GM19328 (cell line): ENCODE data around the gene RCAN1.
"Not testable (repeated sequence)": the region's sequence is repeated elsewhere in the genome, so short reads cannot be mapped to it uniquely, and the experiment has no call there.

Experiments
- ATAC-seq: cut with Tn5 transposase; IDR thresholded peaks from one replicate; pipeline ENCODE4 v1.9.1; 2021; ENCODE audit warnings: mild to moderate bottlenecking, moderate library complexity; ENCODE audit not compliant: unreplicated experiment

The RCAN1 gene

DNA sequence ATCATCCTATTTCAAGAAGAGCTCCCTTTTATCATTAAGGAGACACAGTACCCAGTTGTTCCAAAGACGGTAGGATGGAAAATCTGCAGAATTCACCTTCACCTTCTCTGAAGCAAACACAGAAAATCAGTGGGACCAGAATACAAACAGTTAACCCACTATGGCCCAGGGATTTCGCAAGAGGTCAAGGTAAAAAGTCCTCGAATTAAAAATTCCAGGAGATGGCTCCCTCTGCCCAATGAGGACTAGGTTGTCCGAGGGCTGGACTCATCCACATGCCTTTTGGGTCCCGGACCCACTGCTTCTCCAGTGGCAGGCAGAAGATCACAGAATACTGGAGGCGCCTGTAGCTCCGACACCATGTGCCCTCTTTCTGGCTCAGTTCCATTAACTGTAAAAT lies 42.9 kb downstream of the RCAN1 start:
- no peak for ATAC-seq

DNA sequence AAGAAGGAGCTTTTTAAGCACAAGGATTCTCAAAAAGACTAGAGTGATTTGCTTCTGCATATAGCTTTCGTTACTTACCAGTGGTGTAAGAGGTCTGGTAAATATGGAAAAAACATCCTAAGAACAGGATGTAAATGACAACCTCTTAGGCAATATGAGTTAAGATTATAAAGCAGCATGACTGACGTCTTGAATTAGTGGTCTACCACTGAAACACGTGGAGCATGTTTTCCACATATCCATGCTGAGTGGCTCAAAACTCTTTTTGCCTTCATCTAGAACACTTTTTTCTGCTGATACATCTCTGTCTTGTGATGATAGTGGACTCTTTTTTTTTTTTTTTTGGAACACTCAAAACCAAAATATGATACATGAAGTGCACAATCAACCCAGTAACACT lies 44.6 kb downstream of the RCAN1 start:
- ATAC-seq: no peak

DNA sequence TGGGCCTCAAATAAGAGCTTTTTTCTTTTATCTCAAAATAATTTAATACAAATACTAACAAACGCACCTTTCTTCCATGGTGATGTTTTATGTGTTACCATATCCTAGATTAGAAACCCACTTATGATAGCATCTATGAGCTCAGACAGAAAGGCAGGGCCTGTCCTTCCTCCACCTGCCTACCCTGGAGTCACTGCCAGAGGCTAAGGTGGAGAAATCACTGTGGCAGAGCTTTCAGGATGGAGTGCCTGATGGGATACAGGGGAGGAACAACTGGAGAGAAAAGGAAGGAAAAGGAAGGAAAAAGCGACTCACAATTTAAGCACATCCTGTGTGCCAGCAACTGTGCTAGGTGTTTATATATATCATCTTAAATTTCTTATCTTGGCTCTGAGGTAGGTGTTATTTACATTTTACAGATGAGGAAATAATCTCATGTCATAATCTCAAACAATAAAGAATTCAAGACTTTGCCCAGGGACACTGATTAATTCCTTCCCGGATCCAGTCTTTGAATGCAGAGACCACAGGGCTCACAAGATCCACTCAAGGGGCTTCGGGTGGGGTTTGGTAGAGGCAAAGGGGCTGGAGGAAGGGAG lies 45.4 kb downstream of the RCAN1 start:
- ATAC-seq: no peak

DNA sequence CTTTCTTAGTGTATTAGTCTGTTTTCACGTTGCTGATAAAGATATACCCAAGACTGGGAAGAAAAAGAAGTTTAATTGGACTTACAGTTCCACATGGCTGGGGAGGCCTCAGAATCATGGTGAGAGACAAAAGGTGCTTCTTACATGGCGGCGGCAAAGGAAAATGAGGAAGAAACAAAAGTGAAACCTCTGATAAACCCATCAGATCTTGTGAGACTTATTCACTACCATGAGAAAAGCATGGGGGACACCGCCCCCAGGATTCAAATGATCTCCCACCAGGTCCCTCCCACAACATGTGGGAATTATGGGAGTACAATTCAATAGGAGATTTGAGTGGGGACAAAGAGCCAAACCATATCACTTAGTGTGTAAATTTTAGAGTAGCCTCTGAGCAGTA lies 46.1 kb downstream of the RCAN1 start:
- ATAC-seq: not testable (repeated sequence)

DNA sequence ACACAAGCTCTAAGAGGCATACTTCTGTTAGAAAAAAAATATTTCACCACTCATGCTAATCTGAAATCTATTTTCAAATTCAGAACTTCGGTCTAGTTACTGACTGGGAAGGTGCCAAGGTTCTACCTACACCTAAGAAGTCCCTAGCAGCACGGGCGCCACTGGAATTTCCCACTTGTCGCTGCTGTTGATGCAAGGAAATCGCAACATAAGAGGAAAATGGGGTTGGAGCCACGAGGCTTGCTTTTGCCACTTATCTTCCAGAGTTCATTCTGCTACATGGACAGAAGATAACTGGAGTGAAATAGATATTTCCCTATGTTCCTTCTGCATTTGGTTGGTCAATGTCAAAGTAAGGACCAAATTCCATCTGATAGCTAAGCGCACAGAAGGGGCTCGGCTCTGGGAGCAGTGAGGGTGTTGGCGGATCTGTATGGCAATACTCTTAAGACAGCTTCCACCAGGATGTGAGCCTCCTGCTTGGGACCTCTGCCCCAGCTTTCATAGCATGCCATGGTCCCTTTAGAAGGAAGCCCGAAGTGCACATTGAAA lies 47.2 kb downstream of the RCAN1 start:
- ATAC-seq: no peak

DNA sequence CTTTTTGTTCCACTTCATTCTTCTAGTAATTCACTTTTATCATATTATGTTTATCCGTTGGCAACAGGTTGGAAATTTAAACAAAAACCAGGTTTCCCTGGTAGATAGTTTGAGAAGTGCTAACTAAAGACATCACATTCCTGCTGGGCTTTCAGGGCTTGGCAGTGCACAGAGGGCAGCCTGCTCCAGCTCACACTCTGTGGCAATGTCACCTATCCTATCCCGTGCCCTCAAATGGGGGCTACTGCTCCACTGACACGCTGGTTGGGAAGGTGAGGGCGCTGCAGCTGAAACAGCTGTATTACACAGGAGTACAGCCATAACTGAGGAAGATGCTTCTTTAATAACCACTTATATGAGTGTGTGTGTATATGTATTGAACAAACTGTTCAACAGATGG lies 49.7 kb downstream of the RCAN1 start:
- ATAC-seq: no peak

DNA sequence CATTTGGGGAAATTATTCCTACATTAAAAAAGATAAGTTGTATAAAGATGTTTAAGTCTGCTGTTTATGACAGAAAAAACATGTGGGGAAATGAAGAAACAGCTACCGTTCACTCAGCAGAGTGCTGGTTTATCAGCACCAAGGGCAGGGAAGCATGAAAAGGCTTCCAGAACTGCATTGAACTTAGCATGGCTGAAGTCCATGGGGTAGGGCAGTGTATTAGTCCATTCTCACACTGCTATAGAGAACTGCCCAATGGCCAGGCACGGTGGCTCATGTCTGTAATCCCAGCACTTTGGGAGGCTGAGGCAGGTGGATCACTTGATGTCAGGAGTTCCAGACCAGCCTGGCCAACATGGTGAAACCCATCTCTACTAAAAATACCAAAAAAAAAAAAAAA lies 51.5 kb downstream of the RCAN1 start:
- ATAC-seq: not testable (repeated sequence)

DNA sequence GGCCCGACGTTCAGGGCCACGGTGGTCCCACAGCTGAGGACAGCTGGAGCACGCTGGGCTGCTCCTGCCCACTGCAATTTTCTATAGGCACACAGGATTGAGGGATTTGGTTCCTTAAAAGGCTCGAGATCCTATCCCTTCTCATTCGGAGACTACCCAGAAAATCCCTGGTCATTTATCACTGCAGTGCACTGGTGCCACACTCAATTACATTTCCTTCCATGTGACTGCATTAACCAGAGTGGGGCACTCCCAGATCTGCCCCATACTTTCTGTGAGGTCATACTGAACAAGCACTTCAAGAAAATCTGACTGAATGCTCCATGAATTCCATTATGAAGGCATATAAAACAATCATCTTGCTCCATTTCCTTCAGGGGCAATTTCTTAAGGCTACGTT lies 53.1 kb downstream of the RCAN1 start:
- no peak for ATAC-seq

DNA sequence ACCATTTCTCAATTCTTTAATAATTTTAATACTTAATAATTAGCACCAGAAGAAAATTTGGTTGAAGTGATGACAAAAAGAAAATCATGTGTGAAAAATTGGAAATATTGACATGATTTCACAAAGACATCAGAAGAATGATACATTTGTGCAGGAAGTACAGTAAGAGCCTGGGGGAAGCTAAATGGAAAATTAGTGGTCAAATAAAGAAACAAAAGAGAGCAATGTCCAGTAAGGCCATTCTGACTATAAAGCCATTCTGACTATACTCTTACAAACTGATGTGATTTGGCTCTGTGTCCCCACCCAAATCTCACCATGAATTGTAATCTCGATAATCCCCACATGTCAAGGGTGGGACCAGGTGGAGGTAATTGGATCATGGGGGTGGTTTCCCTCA lies 54.3 kb downstream of the RCAN1 start:
- no peak for ATAC-seq

DNA sequence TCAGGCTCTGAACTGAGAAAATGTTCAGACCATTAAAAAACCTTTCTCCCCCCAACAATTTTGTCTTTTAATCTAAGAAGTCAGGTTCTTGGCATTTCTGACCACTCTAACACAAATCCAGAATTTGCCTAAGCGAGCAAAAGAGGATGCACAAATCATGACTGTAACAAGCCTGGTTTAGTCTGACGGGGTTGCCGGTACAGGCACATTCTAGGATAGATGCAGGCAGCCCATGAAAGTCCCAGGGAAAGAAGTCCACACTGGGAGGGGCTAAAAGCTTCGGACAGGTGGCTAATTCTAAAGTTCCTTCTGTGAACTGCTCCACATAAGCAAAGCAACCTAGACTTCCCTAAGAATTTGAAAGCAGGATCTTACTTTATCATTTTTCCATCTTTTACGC lies 54.9 kb downstream of the RCAN1 start:
- no peak for ATAC-seq

DNA sequence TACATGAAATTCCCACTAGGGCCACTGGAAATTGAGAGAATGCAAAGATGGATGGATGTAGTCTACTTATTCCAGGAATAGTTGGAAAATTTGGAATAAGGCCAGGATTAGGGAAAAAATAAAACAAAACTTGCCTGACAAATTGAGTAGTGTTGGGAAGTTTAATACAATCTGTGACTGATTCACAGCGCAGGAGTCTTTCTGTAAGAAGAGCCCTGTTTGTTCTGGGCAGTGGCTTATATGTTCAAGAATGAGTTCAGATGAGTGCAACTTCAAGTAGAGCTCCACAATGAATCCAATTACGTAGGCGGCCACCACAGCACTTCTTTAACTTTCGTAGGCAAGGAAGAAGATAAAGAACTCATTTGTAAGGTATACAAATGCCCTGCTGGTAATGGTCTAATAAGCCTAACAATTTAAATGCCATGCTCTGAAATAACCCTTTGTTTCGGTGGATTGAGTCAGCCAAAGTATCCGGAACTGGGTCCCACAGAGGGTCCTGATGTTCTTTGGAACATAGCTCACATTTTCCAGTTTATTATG lies 55.8 kb downstream of the RCAN1 start:
- no peak for ATAC-seq

DNA sequence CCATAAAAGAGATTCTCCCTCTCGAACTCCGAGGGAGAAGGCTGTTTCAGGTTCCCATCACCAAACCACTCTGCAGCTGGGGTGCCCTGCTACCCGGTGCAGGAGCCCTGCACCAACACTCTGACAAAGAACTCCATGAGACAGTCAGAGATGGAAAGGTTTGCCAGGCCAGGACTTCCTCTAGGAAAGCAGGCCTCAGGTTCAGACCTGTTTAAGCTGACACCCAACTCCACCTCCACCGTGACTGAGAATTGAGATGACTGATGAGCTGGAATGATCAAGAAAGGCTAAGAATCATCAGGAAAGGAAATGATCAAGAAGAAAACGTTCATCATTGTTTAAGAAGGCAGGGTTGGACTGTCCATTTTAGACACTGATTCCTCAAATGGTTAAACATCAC lies 56.7 kb downstream of the RCAN1 start:
- ATAC-seq: no peak

DNA sequence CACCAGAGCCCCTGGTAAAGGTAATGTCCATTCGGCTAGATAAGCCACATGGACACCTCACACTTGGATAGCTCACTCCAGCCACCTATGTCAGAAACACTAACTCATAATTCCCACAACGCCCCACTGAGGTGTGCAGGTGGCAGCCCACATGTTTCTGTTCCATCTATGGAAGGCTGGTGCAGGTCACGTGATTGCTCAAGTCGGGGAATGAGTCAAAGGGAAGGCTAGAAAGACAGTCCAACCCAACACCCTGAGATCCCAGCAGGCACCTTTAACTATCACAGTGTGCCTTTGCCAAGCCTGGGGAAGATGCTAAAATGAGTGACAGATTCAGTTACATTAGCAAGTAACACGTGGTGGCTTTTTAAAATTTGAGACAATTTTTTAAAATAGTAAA lies 57.7 kb downstream of the RCAN1 start:
- ATAC-seq: no peak

DNA sequence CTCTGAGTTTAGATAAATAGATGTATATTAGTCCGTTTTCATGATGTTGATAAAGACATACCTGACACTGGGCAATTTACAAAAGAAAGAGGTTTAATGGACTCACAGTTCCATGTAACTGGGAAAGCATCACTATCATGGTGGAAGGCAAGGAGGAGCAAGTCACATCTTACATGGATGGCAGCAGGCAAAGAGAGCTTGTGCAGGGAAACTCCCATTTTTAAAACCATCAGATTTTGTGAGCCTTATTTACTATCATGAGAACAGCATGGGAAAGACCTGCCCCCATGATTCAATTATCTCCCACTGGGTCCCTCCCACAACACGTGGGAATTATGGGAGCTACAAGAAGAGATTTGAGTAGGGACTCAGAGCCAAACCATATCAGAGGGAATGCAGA lies 60.2 kb downstream of the RCAN1 start:
- not testable (repeated sequence) for ATAC-seq

DNA sequence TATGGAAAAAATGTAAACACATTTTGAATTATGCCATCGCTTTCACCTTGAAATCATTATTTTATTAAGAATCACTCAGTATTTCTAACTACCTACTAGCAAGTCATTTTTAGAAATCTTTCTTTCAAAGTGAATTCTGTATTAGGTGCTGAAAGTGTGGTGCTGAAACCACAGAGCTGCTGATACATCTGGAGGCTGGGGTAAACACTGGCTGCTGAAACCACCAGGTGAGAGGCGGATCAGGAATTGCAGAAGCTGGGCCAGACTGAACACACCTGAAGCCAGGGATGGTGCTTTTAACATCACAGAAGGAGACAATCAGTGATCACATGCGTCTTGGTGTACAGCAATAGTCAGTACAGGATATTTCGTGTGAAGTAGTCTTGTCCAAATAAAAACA lies 60.7 kb downstream of the RCAN1 start:
- ATAC-seq: no peak

DNA sequence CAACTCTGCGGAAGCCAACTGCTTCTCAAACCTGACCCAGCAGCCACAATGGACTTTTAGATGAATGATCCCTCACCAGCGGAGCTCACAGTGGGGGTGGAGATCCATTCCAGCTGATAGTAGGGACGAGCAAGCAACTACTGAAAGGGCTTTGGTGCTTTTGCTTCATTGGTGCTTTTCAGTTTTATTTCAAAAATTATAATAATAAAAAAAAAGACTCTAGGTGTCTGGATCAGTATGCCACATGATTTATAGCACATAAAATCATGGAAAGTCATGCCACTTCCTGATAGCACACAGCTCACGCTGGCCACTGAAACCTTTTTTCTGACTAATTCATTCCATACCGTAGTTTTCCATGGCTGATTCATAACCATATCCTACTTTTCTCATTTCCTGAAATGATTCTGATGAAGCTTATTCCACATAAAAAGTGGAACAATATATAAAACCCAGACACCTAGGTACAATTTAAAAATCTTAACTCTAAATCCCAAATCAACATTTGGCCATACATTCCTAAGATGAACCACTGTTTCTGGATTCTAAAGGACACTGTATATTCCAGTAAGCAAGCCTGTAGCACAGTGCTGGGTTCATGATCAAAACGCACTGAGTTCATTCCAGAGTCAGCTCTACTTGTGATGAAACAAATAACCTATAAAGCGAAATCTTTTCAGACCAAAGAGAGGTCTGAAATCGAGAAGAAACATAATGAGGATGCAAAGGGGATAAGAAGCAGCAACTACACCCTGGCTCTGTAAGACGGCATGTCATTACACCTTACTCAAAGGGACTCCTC lies 61.6 kb downstream of the RCAN1 start:
- ATAC-seq: no peak

DNA sequence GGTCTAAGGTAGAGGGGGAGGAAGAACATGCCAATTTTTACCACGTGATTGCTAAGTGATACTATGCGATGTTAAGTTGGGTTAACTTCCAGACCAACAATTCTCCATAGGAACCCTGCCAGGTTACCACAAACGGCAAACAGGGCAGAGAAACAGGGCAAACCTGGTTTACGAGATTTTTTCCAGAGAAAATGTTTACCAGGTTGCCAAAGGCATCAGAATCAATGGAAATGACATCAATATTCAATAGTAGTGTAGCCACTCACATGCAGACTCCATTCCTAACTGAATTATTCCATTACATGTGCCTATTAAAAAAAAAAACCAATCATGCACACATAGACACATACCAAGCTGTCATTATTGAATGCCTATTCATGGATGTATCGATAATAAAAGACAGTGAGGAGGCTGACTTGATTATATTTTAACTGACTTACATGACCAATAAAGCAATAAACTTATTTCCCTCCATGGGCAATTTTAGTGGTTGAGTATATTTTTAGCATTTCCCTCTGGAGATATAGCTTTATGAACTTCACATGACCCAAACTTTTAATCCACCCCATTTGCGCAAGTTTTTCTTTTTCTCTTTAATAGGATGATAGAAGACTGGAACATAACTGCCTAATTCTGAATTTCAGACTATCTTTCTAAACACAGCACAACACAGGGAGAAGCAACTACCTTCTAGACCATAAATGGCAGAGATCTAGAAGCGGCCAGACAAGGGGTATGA lies 62.4 kb downstream of the RCAN1 start:
- no peak for ATAC-seq

DNA sequence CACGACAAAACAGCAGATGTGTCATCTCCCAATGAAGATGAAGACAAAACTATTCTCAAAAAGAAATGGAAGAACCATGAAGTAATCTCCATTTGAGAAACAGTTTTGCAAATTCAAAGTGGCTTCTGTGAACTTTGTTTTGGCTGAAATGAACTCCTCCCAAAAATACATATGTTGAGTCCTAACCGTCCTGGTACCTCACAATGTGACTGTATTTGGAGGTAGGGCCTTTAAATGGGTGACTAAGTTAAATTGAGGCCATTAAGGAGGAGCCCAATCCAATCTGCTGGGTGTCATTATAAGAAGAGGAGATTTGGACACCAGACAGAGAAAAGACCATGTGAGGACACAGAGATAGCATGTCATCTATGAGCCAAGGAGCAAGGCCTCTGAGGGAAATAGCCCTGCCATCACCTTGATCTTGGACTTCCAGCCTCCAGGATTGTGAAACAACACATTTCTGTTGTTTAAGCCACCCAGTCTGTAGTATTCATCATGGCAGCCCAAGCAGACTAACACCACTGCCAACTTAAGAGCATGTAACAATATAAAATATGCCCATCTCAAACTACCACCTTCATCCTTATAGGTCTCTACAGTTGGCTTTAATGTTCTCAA lies 64.6 kb downstream of the RCAN1 start:
- ATAC-seq: no peak

DNA sequence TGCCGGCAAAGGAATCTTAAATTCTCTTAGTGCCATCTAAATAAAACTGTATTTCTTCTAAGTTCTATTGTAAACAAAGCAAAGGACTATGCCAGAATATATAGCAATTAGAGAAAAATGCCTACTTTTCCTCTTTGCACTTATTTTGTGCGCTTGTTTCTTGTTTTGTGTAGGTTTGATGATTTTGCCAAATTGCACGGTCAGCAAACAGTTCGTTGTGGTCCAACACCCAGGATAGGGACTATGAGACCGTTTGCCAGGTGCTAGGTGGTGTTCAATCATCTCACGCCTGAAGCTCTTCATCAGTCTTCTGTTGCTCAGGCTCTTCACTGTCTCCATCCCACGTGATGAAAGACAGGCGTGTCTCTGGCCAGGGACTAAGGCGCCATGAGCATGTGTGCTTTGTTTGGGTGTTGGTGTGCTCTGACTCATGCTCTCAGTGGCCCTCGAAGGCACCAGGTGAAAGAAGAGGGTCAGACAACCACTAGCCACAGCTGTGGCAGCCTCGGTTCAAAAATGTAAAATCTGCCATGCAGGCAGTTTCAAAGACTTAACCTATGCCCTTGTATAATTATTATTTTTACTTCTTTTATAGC lies 66.0 kb downstream of the RCAN1 start:
- no peak for ATAC-seq

DNA sequence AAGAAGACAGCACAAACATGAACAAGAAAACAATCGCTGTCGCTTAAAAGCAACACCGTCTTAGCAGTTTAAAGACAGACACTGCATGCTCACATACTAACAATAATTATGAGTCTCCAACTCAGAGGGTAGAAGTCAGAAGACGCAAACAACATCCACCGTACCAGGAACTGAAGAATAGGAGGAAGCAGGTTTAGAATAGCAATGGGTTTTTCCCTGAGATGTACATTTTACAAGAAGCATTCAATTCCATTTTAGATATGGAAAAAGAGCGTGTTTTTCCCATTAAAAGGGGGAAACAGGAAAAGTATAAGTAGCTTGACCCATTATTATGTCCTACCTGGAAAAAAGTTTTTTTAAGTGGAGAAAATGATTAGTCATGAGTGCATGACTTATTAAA lies 68.4 kb downstream of the RCAN1 start:
- ATAC-seq: no peak
